Aorta (tissue), 5 donors: ENCODE data around the gene CCL4. TPM values are rescaled to one million over a fixed set of nuclear protein-coding genes. Genes with fewer than 3 reads are reported as not detected.

ENCODE experiments used
- ATAC-seq: fragments of 200-7000 bp; cut with Tn5 transposase; one replicate; pipeline ENCODE4 v1.9.1; 2022; ENCODE audit warnings: moderate library complexity; ENCODE audit not compliant: low FRiP score
- DNase-seq, 2 donors: peaks; one replicate each; pipeline ENCODE4 v3.0.0-alpha.2; 2020
- H3K27ac ChIP-seq, 2 donors: one replicate each; pipeline ENCODE4 v1.5.1; 2013; ENCODE audit warnings: low read length in 2 of 2, mild to moderate bottlenecking in 2 of 2, moderate library complexity in 2 of 2, control low read depth in 1 of 2, inconsistent platforms in 1 of 2, low read depth in 1 of 2
- H3K27me3 ChIP-seq, 2 donors: one replicate each; pipeline ENCODE4 v1.6.1; 2013; ENCODE audit warnings: control low read depth in 1 of 2, low read length in 1 of 2, mild to moderate bottlenecking in 1 of 2, moderate library complexity in 1 of 2; ENCODE audit not compliant: insufficient read depth in 2 of 2, control insufficient read depth in 1 of 2
- H3K36me3 ChIP-seq, 2 donors: one replicate each; pipeline ENCODE4 v1.6.1; 2013; ENCODE audit warnings: control low read depth in 1 of 2, low read length in 1 of 2, mild to moderate bottlenecking in 1 of 2; ENCODE audit not compliant: insufficient read depth in 2 of 2, control insufficient read depth in 1 of 2
- H3K4me1 ChIP-seq, 2 donors: one replicate each; pipeline ENCODE4 v1.6.1; 2013; ENCODE audit warnings: low read length in 2 of 2, control low read depth in 1 of 2, mild to moderate bottlenecking in 1 of 2, moderate library complexity in 1 of 2; ENCODE audit not compliant: insufficient read depth in 2 of 2, control insufficient read depth in 1 of 2
- H3K4me3 ChIP-seq, 2 donors: one replicate each; pipeline ENCODE4 v1.5.1; 2013; ENCODE audit warnings: low read length in 2 of 2, control low read depth in 1 of 2, mild to moderate bottlenecking in 1 of 2
- H3K9me3 ChIP-seq: one replicate; pipeline ENCODE4 v1.6.1; 2013; ENCODE audit warnings: mild to moderate bottlenecking, low read length; ENCODE audit not compliant: control insufficient read depth
- WGBS, 2 donors: extraction: QIAGEN DNeasy Blood & Tissue Kit; methylation state at CpG; one replicate each; pipeline ENCODE4 v1.1.7; 2013; 5-methylcytosine and 5-hydroxymethylcytosine counted together
- intact Hi-C, 2 donors: fragments of 100-400 bp; cut with DNase I; formaldehyde crosslinking; loops; one replicate each; pipeline versions ENCODE4 v1.14.2 to v1.15.0; 2022
- polyA plus RNA-seq, 2 donors: library from polyadenylated mRNA; stranded (reverse); fragments of 200-250 nt; gene quantifications; one replicate each; pipeline ENCODE4 v1.2.3, GENCODE V29; 2013
- total RNA-seq, 2 donors: library from RNA; stranded (reverse); fragmentation: NEBNext Ultra II Directional; extraction: Animal tissue kit (Norgen Biotek cat#: 25700); gene quantifications; one replicate each; pipeline ENCODE4 v1.2.1, GENCODE V29; 2021
- donor health status: healthy with polysubstance abuse.
- donor health status: Bipolar disorder and iron deficiency.
- donor health status: DM: no; HTN: no; CAD: no.
- donor health status: DM: no; HTN: no; CAD: no.
- donor health status: DM: yes; HTN: yes; CAD: no.

CCL4 gene
- total and polyA plus RNA-seq, 4 donors: 1.9 to 13.5 (median 9.4) TPM

GRCh38 chr17:36152639-36153120 is 49.1 kb downstream of the CCL4 start:
- Histone ChIP-seq H3K27ac (no peak overlapping the region), H3K27me3 (no peaks in the 10 kb centered on the region), H3K36me3 (no peaks in the 10 kb centered on the region), H3K4me3 (no peak overlapping the region), H3K4me1 (no peaks in the 10 kb centered on the region), H3K9me3 (no peaks in the 10 kb centered on the region)
- ATAC-seq (no peak), DNase-seq (no peak)
- WGBS, 2 donors: 75 to 81% methylated on average over 8 of the region's 8 CpGs
- intact Hi-C loops: loop anchor here in 1 of 2 donors (5.0 kb wide), 1 partner anchor 35 kb away; no protein-coding TSS in a partner anchor

GRCh38 chr17:36153895-36154610 is 50.4 kb downstream of the CCL4 start:
- Histone ChIP-seq H3K36me3 (no peaks in the 10 kb centered on the region), H3K4me3 (no peak overlapping the region), H3K9me3 (no peaks in the 10 kb centered on the region), H3K27ac (no peak overlapping the region), H3K27me3 (no peaks in the 10 kb centered on the region), H3K4me1 (no peaks in the 10 kb centered on the region)
- DNase-seq (no peak), ATAC-seq (no peak)
- WGBS, 2 donors: 76 to 78% methylated on average over 10 of the region's 10 CpGs
- intact Hi-C loops: loop anchor here in 1 of 2 donors (5.0 kb wide), 1 partner anchor 37 kb away; no protein-coding TSS in a partner anchor

Other genes starting within 250 kb of the CCL4 start
- not detected for gene HEATR9, start 234.9 kb upstream of the CCL4 start, total RNA-seq
- gene HEATR9, start 234.9 kb upstream of the CCL4 start, polyA plus RNA-seq: not detected
- gene CCL5, start 223.5 kb upstream of the CCL4 start, total RNA-seq: 1 to 10 TPM; 6.7 to 7.5 TPM
- gene CCL5, start 223.5 kb upstream of the CCL4 start, polyA plus RNA-seq: 1 to 10 TPM; 1.5 to 9.4 TPM
- gene RDM1, start 173.1 kb upstream of the CCL4 start, total RNA-seq: not detected
- gene RDM1, start 173.1 kb upstream of the CCL4 start, polyA plus RNA-seq: not detected
- gene LYZL6, start 160.1 kb upstream of the CCL4 start, total RNA-seq: not detected
- gene LYZL6, start 160.1 kb upstream of the CCL4 start, polyA plus RNA-seq: not detected
- 1 to 10 TPM; 1.1 to 1.9 TPM for gene CCL16, start 122.3 kb upstream of the CCL4 start, total RNA-seq
- not detected for gene CCL16, start 122.3 kb upstream of the CCL4 start, polyA plus RNA-seq
- gene CCL14, start 117.1 kb upstream of the CCL4 start, total RNA-seq: 100 to 1,000 TPM; 136 to 224 TPM
- gene CCL14, start 117.1 kb upstream of the CCL4 start, polyA plus RNA-seq: 1 to 10 TPM; 4.0 to 8.8 TPM
- gene CCL15, start 102.3 kb upstream of the CCL4 start, total RNA-seq: not detected
- 1 to 10 TPM in 1 of 2 donors, not detected in 1; 7.1 TPM for gene CCL15, start 102.3 kb upstream of the CCL4 start, polyA plus RNA-seq
- gene CCL23, start 85.9 kb upstream of the CCL4 start, total RNA-seq: 1 to 10 TPM; 5.6 to 8.6 TPM
- not detected for gene CCL23, start 85.9 kb upstream of the CCL4 start, polyA plus RNA-seq
- 10 to 100 TPM in 1 of 2 donors, 1 to 10 TPM in 1; 5.6 to 39.0 TPM for gene CCL18, start 39.6 kb upstream of the CCL4 start, total RNA-seq
- gene CCL18, start 39.6 kb upstream of the CCL4 start, polyA plus RNA-seq: 10 to 100 TPM in 1 of 2 donors, under 1 TPM in 1; 0.64 to 53.0 TPM
- gene CCL3, start 13.7 kb upstream of the CCL4 start, total RNA-seq: 10 to 100 TPM in 1 of 2 donors, 1 to 10 TPM in 1; 6.6 to 17.9 TPM
- gene CCL3, start 13.7 kb upstream of the CCL4 start, polyA plus RNA-seq: 10 to 100 TPM in 1 of 2 donors, 1 to 10 TPM in 1; 4.0 to 38.3 TPM
- gene TBC1D3B, start 72.8 kb downstream of the CCL4 start, total RNA-seq: 10 to 100 TPM in 1 of 2 donors, 1 to 10 TPM in 1; 5.0 to 13.8 TPM
- gene TBC1D3B, start 72.8 kb downstream of the CCL4 start, polyA plus RNA-seq: 1 to 10 TPM in 1 of 2 donors, not detected in 1; 5.1 TPM
- 1 to 10 TPM in 1 of 2 donors, not detected in 1; 1.3 TPM for gene CCL3L1, start 92.9 kb downstream of the CCL4 start, total RNA-seq
- gene CCL3L1, start 92.9 kb downstream of the CCL4 start, polyA plus RNA-seq: under 1 TPM in 1 of 2 donors, not detected in 1; 0.63 TPM
- gene CCL4L2, start 107.2 kb downstream of the CCL4 start, total RNA-seq: 1 to 10 TPM in 1 of 2 donors, under 1 TPM in 1; 0.94 to 1.4 TPM
- 1 to 10 TPM in 1 of 2 donors, under 1 TPM in 1; 0.41 to 4.5 TPM for gene CCL4L2, start 107.2 kb downstream of the CCL4 start, polyA plus RNA-seq
- 1 to 10 TPM in 1 of 2 donors, not detected in 1; 1.1 TPM for gene TBC1D3I, start 160.7 kb downstream of the CCL4 start, total RNA-seq
- gene TBC1D3I, start 160.7 kb downstream of the CCL4 start, polyA plus RNA-seq: 1 to 10 TPM in 1 of 2 donors, under 1 TPM in 1; 0.75 to 2.6 TPM
- not detected for gene TBC1D3G, start 220.1 kb downstream of the CCL4 start, total RNA-seq
- gene TBC1D3G, start 220.1 kb downstream of the CCL4 start, polyA plus RNA-seq: under 1 TPM in 1 of 2 donors, not detected in 1; 0.75 TPM